HG03280 (cell line): ENCODE data around the gene VMP1.

Experiments used
- ATAC-seq: cut with Tn5 transposase; IDR thresholded peaks from one replicate; pipeline ENCODE4 v1.9.1; 2021; ENCODE audit warnings: mild to moderate bottlenecking, moderate library complexity; ENCODE audit not compliant: unreplicated experiment

Gene VMP1

GRCh38 chr17:59707971-59708430 is 547 bp downstream of the VMP1 start:
- no peak for ATAC-seq

GRCh38 chr17:59711936-59712335 is 4.5 kb downstream of the VMP1 start:
- ATAC-seq = no peak

- ATAC-seq = no peak
Measured at GRCh38 chr17:59712862-59713261, 5.4 kb downstream of the VMP1 start.

GRCh38 chr17:59714255-59714654 is 6.8 kb downstream of the VMP1 start:
- ATAC-seq = no peak

- no peak for ATAC-seq
Measured at GRCh38 chr17:59716427-59716826, 9.0 kb downstream of the VMP1 start.

GRCh38 chr17:59719526-59719925 is 12.1 kb downstream of the VMP1 start:
- no peak for ATAC-seq

- ATAC-seq = no peak
Measured at GRCh38 chr17:59722623-59723022, 15.2 kb downstream of the VMP1 start.

GRCh38 chr17:59723041-59723440 is 15.6 kb downstream of the VMP1 start:
- ATAC-seq = no peak

GRCh38 chr17:59723607-59724006 is 16.2 kb downstream of the VMP1 start:
- ATAC-seq = no peak

GRCh38 chr17:59725691-59726090 is 18.2 kb downstream of the VMP1 start:
- no peak for ATAC-seq

GRCh38 chr17:59727817-59728533 is 20.5 kb downstream of the VMP1 start:
- no peak for ATAC-seq

- ATAC-seq = no peak
Measured at GRCh38 chr17:59730268-59730834, 22.9 kb downstream of the VMP1 start.

- ATAC-seq = no peak
Measured at GRCh38 chr17:59733697-59734096, 26.2 kb downstream of the VMP1 start.

GRCh38 chr17:59734226-59734625 is 26.8 kb downstream of the VMP1 start:
- no peak for ATAC-seq

GRCh38 chr17:59737324-59737723 is 29.9 kb downstream of the VMP1 start:
- no peak for ATAC-seq

- ATAC-seq = no peak
Measured at GRCh38 chr17:59743842-59744241, 36.4 kb downstream of the VMP1 start.

GRCh38 chr17:59745040-59745439 is 37.6 kb downstream of the VMP1 start:
- no peak for ATAC-seq

- ATAC-seq = no peak
Measured at GRCh38 chr17:59746849-59747445, 39.5 kb downstream of the VMP1 start.

- no peak for ATAC-seq
Measured at GRCh38 chr17:59748591-59748990, 41.1 kb downstream of the VMP1 start.

- peak; percentile 46 for ATAC-seq
Measured at GRCh38 chr17:59751955-59752413, 44.5 kb downstream of the VMP1 start.

- no peak for ATAC-seq
Measured at GRCh38 chr17:59752446-59752845, 45.0 kb downstream of the VMP1 start.

- no peak for ATAC-seq
Measured at GRCh38 chr17:59752922-59753321, 45.5 kb downstream of the VMP1 start.
